Hematopoietic multipotent progenitor cell treated with erythropoietin and hydrocortisone succinate and interleukin-3 and kit ligand, for 8 days (in vitro differentiated cells): ENCODE data around the gene IQSEC1.

Experiments
- DNase-seq: peaks from one replicate; pipeline ENCODE4 v3.0.0-alpha.2; 2015

IQSEC1 gene

DNA sequence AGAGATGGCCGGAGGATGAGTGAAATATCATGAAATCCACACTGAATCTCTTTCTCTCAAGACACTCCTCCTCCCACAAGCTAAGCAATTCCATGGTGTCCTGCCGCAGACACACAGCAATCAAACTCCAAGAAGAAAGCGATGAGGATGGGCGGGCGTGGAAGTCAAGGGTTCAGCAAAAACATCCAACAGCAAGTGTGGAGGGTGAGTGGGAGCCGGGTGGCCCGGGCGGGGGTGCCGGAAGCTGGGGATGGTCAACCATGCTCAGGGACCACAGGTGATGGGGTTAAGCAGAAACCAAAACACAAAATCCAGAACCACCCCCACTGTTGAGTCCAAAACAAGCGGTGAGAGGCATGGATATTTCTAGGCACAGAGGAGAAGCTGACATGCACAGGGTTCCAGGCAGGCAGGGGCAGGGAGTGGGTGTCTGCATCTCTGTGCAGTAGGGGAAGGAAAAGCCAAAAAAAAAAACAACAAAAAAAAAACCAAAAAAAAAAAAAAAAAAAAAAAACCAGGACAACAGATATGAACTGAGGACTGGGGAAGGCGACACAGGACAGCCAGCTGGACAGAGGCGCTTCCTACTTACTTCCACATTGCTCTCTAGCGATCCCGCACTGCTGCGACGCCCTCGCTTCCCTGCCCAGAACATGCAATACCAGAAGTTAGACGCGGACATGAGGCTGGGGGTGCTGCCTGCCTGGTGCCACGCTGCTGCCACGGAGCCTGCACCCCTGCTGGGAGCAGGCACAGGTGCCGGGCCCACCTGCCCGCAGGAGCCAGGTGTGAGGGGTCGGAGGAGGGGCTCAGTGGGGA, 170.8 kb downstream of the IQSEC1 start:
- no peak for DNase-seq

GRCh38 chr3:12901623-12902045, 171.6 kb downstream of the IQSEC1 start:
- DNase-seq: peak; percentile 21

GRCh38 chr3:12900885-12901411, 172.3 kb downstream of the IQSEC1 start:
- DNase-seq: no peak

DNA sequence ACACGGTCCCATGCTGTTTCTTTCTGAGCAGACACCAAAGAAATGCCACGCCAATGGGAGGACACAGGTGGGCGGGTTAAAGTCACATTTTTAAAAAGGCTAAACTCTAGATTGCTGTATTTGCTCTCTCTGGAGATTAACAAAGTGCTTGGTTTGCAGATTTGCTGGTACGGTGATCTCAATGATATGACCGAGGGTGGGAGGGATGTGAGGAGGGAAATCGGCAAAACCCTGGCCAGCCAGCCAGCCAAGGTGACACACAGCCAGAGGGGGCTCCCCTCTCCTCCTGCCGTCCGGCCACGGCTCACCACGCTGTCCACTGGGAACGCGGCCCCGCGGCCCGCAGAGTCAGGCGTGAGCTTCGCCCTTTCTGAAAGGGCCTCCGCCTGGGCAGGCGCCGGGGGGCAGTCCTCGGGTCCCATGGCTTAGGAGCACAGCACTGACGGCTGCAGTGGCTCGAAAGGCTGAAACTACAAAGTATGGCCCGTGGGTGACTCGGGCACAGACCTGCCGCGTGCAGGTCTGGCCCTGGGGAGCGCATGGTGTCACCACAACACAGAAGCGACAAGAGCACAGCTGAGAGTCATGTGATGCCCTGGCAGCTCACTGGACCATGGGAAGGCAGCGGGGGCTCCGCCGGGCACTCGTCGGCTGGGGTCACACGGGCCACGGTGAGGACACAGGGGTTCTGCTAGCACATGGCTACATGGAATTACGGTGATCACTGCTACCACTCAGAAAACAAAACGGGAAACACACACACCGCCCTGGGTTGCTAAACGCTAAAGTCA, 174.1 kb downstream of the IQSEC1 start:
- DNase-seq: no peak

- DNase-seq: no peak
Measured at GRCh38 chr3:12898290-12898964, 174.8 kb downstream of the IQSEC1 start.

DNA sequence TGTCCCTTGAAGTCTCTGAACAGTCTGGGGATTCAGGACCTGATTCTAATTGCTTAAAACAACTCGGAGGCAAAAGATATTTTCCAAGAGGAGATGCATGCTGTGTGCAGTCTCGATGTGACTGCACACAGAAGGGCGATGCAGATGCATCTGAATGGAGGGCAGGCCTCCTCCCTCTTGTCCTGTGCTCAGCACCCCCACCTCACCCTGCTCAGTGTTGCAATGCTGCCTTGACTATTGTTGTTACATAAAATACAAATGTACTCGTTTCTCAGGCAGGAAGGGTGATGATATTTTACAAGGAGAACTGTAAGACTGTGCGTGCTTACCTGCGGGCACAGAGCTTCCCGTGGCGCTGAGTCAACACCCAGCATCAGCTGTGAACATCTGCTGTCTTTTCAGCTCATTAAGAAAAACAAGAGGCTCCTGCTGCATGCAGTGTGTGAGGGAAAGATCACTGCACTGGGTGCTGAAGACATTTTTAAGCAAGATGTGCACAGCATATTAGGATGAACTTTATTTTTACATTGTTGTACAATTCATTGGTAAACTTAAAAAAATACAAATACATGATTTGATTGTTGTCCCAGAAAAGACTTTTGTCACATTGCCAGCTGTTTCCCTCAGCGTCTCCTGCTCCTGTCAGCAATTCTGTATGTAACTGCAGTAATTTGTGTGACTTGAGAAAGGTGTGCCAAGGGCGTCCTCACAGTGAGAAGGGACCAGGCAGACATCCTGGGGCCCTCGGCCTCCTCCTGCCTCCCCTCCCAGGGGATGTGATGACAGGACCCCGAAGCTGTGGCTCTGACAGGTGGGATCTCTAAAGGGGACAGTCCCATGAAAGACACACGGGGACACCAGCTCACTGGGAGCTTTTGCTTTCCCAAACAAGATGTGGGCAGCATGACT, 175.6 kb downstream of the IQSEC1 start:
- DNase-seq: no peak

DNA sequence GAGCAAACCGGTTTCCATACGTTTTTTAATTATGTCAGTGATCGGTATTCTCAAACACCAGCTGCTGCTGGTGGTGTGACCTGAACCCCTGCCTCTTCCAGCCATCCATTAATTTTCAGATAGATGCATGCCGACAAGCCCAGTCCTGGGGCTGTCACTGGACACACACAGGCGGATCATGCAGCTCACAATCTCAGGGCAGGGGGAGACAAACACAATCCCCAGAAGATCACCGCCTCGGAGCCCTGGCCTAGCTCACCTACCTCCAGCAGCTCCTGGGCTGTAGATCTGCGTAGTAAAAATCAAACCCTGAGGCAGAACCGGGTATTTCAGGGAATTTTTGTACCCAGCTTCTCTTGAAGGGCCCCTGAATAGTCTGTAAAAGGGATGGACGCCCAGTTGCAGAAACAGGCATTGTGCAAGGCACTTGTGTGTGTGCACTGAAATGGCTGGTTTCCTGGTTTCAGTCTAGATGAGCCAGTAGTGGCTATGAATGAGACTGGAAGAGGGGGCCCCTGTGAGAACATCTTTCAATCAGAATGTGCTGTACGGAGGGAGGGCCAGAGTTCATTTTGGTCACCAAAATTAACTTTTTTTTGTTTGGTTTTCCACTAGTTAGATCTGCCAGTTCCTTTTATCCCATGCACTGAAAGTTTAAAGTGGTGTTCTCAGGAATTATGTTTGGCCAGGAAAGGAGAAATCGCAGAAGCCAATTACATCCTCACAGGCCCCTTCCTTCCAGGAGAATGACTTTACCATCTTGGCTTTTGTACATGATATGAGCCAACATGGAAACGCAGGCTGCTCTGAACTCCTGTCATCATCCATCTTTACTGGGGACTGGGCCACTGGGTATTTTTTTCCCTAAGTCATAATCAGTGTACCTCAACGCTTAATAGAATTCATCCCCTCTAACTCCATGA, 176.9 kb downstream of the IQSEC1 start:
- DNase-seq: no peak

DNA sequence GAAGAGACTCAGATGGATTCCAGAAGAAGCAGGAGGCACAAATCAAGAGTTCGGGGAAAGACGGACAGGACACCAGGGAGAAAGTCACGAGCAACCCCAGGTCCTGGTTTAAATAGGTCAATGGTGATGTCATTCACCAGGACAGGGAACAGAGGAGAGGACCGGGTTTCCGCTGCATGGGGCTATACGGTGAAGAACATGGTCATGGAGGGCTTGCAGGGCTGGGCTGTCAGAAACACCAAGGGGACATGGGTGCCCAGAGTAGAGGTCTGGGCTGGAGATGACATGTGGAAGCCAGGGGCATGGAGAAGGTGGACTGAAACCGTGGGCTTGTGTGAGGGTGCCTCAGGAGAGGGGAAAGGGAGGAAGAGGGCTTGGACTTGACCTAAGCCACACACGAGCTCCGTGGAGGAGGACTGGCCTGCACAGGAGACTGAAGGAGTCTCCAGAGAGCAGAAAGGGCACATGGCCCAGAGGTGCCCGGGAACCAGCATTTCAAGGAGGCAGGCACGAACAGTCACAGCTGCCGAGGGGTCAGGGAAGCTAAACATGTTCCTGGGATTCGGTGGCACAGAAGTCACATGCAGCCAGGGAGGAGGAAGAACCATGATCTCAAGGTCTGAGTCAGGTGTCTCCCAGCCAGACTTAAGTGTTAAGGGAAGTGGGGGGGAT, 177.7 kb downstream of the IQSEC1 start:
- DNase-seq: no peak

GRCh38 chr3:12894629-12895028, 178.6 kb downstream of the IQSEC1 start:
- no peak for DNase-seq

- DNase-seq: no peak
Measured at GRCh38 chr3:12893852-12894251, 179.4 kb downstream of the IQSEC1 start.

DNA sequence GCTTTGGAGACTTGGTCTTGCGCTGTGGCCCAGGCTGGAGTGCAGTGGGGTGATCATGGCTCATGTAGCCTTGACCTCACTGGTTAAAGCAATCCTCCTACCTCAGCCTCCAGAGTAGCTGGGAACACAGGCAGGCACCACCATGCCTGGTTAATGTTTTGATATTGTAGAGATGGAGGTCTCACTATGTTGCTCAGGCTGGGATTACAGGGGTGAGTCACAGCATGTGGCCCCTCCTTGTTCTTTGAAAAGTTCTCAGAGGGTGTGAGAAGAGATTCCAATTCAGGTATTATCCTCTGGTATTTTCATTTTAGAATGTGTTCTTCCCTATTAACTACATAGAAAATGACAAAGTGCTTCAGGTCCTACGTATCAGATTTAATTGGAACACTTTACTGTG, 180.0 kb downstream of the IQSEC1 start:
- no peak for DNase-seq

GRCh38 chr3:12892840-12893189, 180.4 kb downstream of the IQSEC1 start:
- DNase-seq: no peak

DNA sequence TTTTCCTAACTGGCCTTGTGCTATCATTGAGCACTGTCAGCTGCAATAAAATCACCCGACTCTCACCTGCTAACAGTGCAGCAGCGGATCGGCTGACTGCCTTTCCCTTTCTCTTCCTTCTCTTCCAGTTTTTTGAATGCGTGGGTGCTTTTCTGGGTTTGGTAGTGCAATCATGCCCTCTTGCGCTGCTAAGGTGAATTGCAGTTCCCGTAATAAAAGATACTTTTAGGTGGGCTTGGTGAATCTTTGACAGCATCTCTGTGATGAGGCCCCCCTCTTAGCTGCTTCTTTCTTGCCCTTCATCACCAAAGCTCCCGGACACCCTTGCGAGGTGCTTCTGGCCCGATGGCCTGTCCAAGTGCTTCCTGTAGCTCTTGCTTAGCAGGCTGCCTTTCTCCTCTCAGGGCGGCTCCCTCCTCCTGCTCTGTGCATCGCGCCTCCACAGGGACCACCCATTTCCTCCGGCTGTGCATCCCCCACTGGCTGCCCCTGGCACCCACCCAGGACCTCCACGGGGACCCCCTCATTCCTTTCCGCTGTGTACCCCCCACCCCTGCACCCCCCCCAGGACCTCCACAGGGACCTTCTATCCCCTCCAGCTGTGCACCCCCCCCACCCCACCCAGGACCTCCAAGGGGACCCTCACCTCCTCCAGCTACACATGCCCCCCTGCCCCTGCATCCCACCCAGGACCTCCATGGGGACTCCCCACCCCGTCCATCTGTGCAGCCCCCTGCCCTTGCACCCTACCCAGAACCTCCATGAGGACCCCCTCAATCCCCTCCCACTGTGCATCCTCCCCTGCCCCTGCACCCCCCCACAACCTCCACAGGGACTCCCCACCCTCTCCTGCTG, 181.0 kb downstream of the IQSEC1 start:
- peak; percentile 79 for DNase-seq

GRCh38 chr3:12891391-12891984, 181.7 kb downstream of the IQSEC1 start:
- DNase-seq: no peak

DNA sequence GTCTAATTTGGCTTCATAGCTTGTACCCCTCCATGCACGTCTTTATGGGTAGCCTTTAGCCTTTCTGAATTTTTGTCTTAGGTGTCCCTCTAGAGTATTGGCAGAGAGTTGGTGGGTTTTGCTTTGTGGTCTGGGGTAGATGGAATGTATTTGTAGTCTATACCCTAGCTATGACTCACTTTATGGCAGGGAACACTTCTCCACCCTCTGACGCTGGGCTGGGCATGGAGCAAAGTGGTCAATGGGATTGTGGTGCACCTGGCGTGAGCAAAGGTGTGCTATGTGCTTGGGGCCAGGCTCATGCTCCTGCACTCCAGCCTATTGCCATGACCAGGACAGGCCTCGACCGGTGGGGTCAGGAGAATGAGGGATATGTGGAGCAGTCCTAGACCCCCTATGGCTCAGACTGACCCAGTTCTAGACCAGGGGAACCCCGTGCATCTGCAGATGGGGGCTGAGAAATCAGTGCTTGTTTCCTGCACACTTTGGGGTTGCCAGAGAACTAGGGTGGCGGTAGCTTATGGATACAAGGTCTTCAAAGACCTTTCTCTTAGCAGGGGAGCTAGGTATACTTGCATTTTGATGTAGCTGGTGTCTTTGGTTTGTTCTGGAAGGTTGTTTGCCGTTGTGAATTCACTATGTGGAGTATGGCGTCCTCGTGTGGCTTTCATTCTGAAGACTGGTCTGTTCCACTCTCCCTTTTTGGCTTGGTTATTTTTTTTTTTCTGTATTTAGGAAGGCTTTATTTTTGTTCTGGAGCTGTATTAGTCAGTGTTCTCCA, 182.4 kb downstream of the IQSEC1 start:
- DNase-seq: no peak

DNA sequence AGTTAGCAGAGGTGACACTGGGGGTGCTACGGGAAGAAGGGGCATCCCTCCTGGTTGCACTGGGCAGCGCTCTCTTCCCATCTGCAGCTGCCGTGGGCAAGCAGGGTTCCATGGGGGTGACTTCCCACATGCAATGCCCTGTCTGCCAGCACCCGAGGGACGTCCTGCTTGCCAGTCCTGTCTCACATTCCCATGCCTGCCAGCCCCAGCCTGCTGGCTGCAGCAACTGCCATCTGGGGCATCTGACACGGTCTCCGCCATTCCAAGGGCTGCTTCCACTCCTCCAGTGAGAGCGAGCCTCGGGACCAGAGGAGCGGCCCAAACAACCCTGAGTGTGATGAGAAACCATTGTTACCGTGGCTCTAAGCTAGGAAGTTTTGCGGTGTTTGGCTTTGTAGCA, 186.5 kb downstream of the IQSEC1 start:
- no peak for DNase-seq

DNA sequence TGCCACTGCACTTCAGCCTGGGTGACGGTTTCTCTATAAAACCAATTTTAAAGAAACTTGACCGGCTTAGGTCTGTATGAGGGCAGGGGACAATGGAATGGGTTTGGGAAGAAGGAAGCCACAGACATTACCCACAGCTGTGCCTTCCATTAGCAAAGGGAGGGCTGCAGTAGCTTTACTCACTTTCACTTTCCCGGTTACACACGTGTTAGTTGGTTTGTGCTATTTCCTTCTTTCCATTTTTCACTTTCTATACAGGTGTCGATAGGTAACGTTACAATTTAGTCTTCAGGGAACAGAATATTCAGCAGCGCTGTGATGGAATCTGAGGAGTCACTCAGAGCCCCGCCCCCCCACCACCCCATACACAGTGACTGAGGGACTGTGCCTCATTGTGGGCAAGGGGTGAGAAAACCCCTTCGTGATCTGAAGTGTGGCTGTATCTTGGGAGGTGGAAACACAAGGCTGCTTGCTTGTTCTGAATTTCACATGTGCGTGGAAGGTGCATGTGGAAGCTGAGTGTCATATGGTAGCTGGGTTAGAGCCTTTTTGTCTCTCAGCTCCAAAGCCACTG, 187.0 kb downstream of the IQSEC1 start:
- DNase-seq: no peak

- DNase-seq: no peak
Measured at GRCh38 chr3:12885583-12885930, 187.7 kb downstream of the IQSEC1 start.
